MM.1S (cell line): ENCODE results near the gene POLR3GL.

Experiments used
- DNase-seq: peaks from one replicate; pipeline ENCODE4 v3.0.0-alpha.2; 2015
- H2AFZ ChIP-seq: fragments of 300-600 bp; sonication (generic); 2 replicates; pipeline ENCODE4 v1.6.0; 2016; ENCODE audit warnings: antibody characterized with exemption, low read length
- H3F3A ChIP-seq: fragments of 300-600 bp; sonication (generic); 2 replicates; pipeline ENCODE4 v1.6.1; 2016; ENCODE audit warnings: mild to moderate bottlenecking, antibody characterized with exemption, low read length, moderate library complexity, mixed read lengths; ENCODE audit not compliant: insufficient read depth
- H3K27ac ChIP-seq: fragments of 300-600 bp; sonication (generic); 2 replicates; pipeline ENCODE4 v1.5.1; 2016; ENCODE audit warnings: mild to moderate bottlenecking, low read length
- H3K27me3 ChIP-seq: fragments of 300-600 bp; sonication (generic); replicated peaks from 2 replicates; pipeline ENCODE4 v1.6.0; 2016; ENCODE audit warnings: low read length; ENCODE audit not compliant: insufficient read depth
- H3K36me3 ChIP-seq: fragments of 300-600 bp; sonication (generic); replicated peaks from 2 replicates; pipeline ENCODE4 v1.6.1; 2016; ENCODE audit warnings: mild to moderate bottlenecking, low read length, mixed read lengths; ENCODE audit not compliant: insufficient read depth
- H3K4me1 ChIP-seq: fragments of 300-600 bp; sonication (generic); 2 replicates; pipeline ENCODE4 v1.6.1; 2016; ENCODE audit warnings: low read length, mixed read lengths
- H3K4me2 ChIP-seq: fragments of 300-600 bp; sonication (generic); 2 replicates; pipeline ENCODE4 v1.6.0; 2016; ENCODE audit warnings: low read depth, low read length
- H3K4me3 ChIP-seq: fragments of 300-600 bp; sonication (generic); 2 replicates; pipeline ENCODE4 v1.5.1; 2016; ENCODE audit warnings: low read length, mixed read lengths
- H3K79me2 ChIP-seq: fragments of 300-600 bp; sonication (generic); 2 replicates; pipeline ENCODE4 v1.6.1; 2016; ENCODE audit warnings: mixed run types, low read length, mixed read lengths
- H3K9ac ChIP-seq: fragments of 300-600 bp; sonication (generic); 2 replicates; pipeline ENCODE4 v1.6.1; 2016; ENCODE audit warnings: low read length, mixed read lengths
- H3K9me2 ChIP-seq: fragments of 300-600 bp; sonication (generic); replicated peaks from 2 replicates; pipeline ENCODE4 v1.6.1; 2016; ENCODE audit warnings: mild to moderate bottlenecking, low read length, mixed read lengths; ENCODE audit not compliant: insufficient read depth
- H3K9me3 ChIP-seq: fragments of 300-600 bp; sonication (generic); replicated peaks from 2 replicates; pipeline ENCODE4 v1.6.1; 2016; ENCODE audit warnings: mild to moderate bottlenecking, low read length, mixed read lengths; ENCODE audit not compliant: insufficient read depth
- H4K20me1 ChIP-seq: fragments of 300-600 bp; sonication (generic); 2 replicates; pipeline ENCODE4 v1.6.1; 2016; ENCODE audit warnings: mild to moderate bottlenecking, low read length, moderate library complexity, mixed read lengths; ENCODE audit not compliant: insufficient read depth
- EZH2 ChIP-seq: fragments of 300-600 bp; sonication (generic); optimal IDR thresholded peaks from 2 replicates; pipeline ENCODE3; 2017; ENCODE audit warnings: low read depth, mild to moderate bottlenecking, antibody characterized with exemption, low read length, mixed read lengths
- EZH2phosphoT487 ChIP-seq: fragments of 300-600 bp; sonication (generic); IDR thresholded peaks from 2 replicates; pipeline ENCODE4 v1.6.1; 2018; ENCODE audit warnings: antibody characterized with exemption, low read length
- TF ChIP-seq, protein P1 (sequence below): fragments of 300-600 bp; sonication (generic); IDR thresholded peaks from 2 replicates; pipeline ENCODE4 v1.5.1; 2016; ENCODE audit warnings: antibody characterized with exemption, low read length, mixed read lengths

The POLR3GL gene

DNA sequence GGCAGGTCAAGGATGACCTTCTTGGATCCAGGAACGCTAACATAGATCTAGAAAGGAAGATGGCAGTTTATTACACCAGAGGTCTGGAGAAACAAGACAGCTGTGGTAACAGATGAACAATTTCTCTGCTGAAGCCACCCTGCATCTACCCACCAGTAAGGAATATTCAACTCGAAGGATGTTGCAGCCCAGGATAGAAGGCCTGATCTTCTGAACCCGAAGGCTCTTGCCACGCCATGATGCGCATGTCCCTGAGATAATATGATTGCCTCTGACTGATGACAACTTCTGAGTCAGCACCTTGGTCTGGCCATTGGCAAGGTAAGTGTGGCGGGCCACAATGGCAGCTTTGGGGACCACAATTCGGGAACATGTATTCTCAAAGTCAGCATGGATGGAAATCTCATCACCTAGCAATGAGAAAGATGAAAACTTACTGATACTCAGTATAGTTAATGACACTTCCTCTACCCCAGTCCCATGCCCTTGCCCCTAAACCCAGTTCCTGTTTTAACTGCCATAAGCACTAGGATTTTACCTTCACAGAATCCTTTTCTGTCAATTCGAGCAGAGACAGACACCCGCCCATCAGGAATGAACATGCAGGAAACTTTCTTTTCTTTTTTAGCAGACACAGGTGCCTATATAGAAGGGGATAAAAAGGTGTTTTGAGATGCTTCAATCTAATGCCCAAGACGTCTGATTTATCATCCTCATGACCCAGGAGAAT lies 30.1 kb downstream of the POLR3GL start:
- H2AFZ ChIP-seq = no peak overlapping the region
- H4K20me1 ChIP-seq = peaks cover 18% of the 10 kb centered on the region; the same call in 1 of the 2 replicates
- TF ChIP-seq EZH2phosphoT487 (no peak), EZH2 (no peak)
- TF ChIP-seq, protein P1, sequence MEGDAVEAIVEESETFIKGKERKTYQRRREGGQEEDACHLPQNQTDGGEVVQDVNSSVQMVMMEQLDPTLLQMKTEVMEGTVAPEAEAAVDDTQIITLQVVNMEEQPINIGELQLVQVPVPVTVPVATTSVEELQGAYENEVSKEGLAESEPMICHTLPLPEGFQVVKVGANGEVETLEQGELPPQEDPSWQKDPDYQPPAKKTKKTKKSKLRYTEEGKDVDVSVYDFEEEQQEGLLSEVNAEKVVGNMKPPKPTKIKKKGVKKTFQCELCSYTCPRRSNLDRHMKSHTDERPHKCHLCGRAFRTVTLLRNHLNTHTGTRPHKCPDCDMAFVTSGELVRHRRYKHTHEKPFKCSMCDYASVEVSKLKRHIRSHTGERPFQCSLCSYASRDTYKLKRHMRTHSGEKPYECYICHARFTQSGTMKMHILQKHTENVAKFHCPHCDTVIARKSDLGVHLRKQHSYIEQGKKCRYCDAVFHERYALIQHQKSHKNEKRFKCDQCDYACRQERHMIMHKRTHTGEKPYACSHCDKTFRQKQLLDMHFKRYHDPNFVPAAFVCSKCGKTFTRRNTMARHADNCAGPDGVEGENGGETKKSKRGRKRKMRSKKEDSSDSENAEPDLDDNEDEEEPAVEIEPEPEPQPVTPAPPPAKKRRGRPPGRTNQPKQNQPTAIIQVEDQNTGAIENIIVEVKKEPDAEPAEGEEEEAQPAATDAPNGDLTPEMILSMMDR = no peak
- H3K27ac ChIP-seq = peak overlapping the region; percentile 89; the same call in 1 of the 2 replicates
- H3F3A ChIP-seq = peaks cover 92% of the 10 kb centered on the region
- peaks cover 26% of the 10 kb centered on the region for H3K36me3 ChIP-seq
- H3K9ac ChIP-seq = peak overlapping the region; percentile 79; the same call in 1 of the 2 replicates
- no peaks in the 10 kb centered on the region for H3K9me2 ChIP-seq
- DNase-seq = peak; percentile 14
- H3K79me2 ChIP-seq = peaks cover 49% of the 10 kb centered on the region
- peaks cover 43% of the 10 kb centered on the region for H3K4me1 ChIP-seq
- H3K4me2 ChIP-seq = peak overlapping the region; percentile 89
- H3K9me3 ChIP-seq = no peaks in the 10 kb centered on the region
- H3K4me3 ChIP-seq = peak overlapping the region; percentile 85
- H3K27me3 ChIP-seq = no peaks in the 10 kb centered on the region

DNA sequence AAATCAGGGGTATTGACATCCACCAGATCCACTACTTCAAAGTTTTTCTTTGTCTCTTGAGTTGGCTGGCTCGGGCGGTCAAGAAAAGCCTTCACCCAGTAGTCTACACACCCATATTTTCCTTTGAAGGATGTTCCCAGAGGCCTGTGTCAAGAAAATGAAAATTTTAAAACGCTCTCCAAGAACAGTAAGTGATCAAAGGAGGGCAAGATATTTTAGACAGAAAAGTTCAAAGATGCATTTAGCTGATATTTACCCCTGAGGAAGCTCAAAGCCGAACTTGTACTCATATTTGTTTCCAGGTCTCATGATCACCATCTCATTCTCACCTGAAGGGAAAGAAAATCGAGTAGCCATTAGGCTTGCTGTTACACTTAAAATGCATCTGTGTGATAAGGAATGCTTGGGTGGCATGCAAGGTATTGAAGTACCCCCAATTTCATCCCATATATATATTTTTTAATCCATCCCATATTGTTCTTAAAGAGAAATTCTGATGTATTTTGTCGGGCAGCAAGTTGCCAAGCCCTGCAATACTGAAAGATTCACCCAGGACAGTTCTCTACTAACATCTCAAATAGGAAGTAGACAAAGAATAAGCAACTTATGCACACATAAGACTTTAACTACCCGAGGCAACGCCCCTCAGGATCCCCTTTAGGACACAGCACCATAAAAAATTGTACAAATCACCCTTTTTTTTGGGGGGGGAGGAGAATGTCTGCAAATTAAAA lies 30.8 kb downstream of the POLR3GL start:
- peak overlapping the region; percentile 89; the same call in 1 of the 2 replicates for H3K27ac ChIP-seq
- peak overlapping the region; percentile 85 for H3K4me3 ChIP-seq
- peak overlapping the region; percentile 79 for H3K9ac ChIP-seq
- H4K20me1 ChIP-seq = peaks cover 18% of the 10 kb centered on the region; the same call in 1 of the 2 replicates
- H2AFZ ChIP-seq = no peak overlapping the region
- DNase-seq = peak; percentile 24
- peaks cover 50% of the 10 kb centered on the region for H3K4me1 ChIP-seq
- peaks cover 98% of the 10 kb centered on the region for H3F3A ChIP-seq
- H3K4me2 ChIP-seq = peak overlapping the region; percentile 89
- peaks cover 26% of the 10 kb centered on the region for H3K36me3 ChIP-seq
- H3K79me2 ChIP-seq = peaks cover 49% of the 10 kb centered on the region
- H3K9me3 ChIP-seq = no peaks in the 10 kb centered on the region
- TF ChIP-seq, protein P1 = no peak
- TF ChIP-seq EZH2phosphoT487 (no peak), EZH2 (no peak)
- H3K27me3 ChIP-seq = no peaks in the 10 kb centered on the region
- H3K9me2 ChIP-seq = no peaks in the 10 kb centered on the region

DNA sequence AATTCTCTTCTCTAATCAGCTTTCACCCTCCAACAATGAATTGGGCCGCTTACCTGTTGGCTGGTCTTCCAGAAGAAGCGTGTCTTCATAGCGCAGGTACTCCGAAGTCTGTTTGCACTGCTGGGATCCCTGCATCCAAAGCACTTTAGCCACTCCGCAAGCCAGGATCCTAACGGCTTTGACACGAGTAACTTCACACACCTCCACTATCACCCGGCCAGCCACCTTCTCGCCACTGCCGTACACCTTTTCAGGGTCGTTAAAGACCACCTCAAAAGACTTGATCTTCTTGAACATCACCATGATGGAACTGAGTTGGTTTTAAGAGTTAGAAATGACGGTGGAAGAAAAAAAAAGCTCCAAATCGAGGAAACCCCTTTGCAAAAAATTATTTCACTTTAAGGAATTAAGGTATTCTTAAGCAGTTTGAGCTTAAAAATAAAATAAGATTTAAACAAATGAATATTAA lies 31.5 kb downstream of the POLR3GL start:
- Histone ChIP-seq H3K4me1 (peaks cover 50% of the 10 kb centered on the region), H3K9me2 (no peaks in the 10 kb centered on the region), H3K4me3 (peak overlapping the region; percentile 85), H3F3A (peaks cover 91% of the 10 kb centered on the region), H3K4me2 (peak overlapping the region; percentile 89), H3K9ac (peak overlapping the region; percentile 79), H3K9me3 (no peaks in the 10 kb centered on the region), H3K27ac (peak overlapping the region; percentile 89; the same call in 1 of the 2 replicates), H2AFZ (no peak overlapping the region), H3K27me3 (no peaks in the 10 kb centered on the region), H3K79me2 (peaks cover 49% of the 10 kb centered on the region), H4K20me1 (peaks cover 18% of the 10 kb centered on the region; the same call in 1 of the 2 replicates), H3K36me3 (peaks cover 26% of the 10 kb centered on the region)
- DNase-seq = peak; percentile 41
- no peak for TF ChIP-seq EZH2
